Tibial artery (tissue), 4 donors: ENCODE data around the gene CD3E.

Source experiments
- DNase-seq, 2 donors: peaks; one replicate each; pipeline ENCODE4 v3.0.0-alpha.2; 2019
- H3K27ac ChIP-seq, 2 donors: fragments of 200-600 bp; sonication (generic) in 1 of 2; 1 replicate in 1 of 2; 2 replicates in 1 of 2; pipeline ENCODE4 v1.5.1; 2018 to 2019; ENCODE audit warnings: mild to moderate bottlenecking in 1 of 2
- H3K27me3 ChIP-seq, 2 donors: fragments of 200-600 bp; sonication (generic) in 1 of 2; one replicate each; pipeline versions ENCODE4 v1.5.1 to v1.6.0; 2016 to 2019
- H3K36me3 ChIP-seq, 3 donors: fragments of 200-600 bp; sonication (generic) in 2 of 3; one replicate each; pipeline ENCODE4 v1.5.1; 2016 to 2019; ENCODE audit warnings: mild to moderate bottlenecking in 2 of 3
- H3K4me1 ChIP-seq, 4 donors: fragments of 200-600 bp; sonication (generic) in 2 of 4; 1 replicate in 3 of 4; 2 replicates in 1 of 4; pipeline ENCODE4 v1.5.1; 2016 to 2019
- H3K4me3 ChIP-seq, 2 donors: fragments of 200-600 bp; sonication (generic) in 1 of 2; 1 replicate in 1 of 2; 2 replicates in 1 of 2; pipeline ENCODE4 v1.5.1; 2018 to 2019; ENCODE audit warnings: mild to moderate bottlenecking in 2 of 2
- H3K9me3 ChIP-seq, 3 donors: fragments of 200-600 bp; sonication (generic) in 1 of 3; one replicate each; pipeline ENCODE4 v1.5.1; 2016 to 2019
- intact Hi-C: fragments of 100-400 bp; cut with DNase I; formaldehyde crosslinking; loops from one replicate; pipeline ENCODE4 v1.15.0; 2023; ENCODE audit warnings: low total_unique reads
- TF ChIP-seq, protein P1 (sequence below), 2 experiments: fragments of 200-600 bp in 1 of 2; fragments of 450-650 bp in 1 of 2; IDR thresholded peaks; one replicate each; pipeline ENCODE4 v1.5.1; 2017 to 2019; ENCODE audit warnings: antibody characterized with exemption in 2 of 2, mild to moderate bottlenecking in 1 of 2, moderate library complexity in 1 of 2

Gene CD3E

GRCh38 chr11:118318124-118318523 is 13.6 kb downstream of the CD3E start:
- H3K36me3 ChIP-seq = no peaks in the 10 kb centered on the region
- DNase-seq = no peak
- H3K27me3 ChIP-seq = peaks cover 0 to 38% of the 10 kb centered on the region in 2 donors
- no peak overlapping the region for H3K4me3 ChIP-seq
- H3K27ac ChIP-seq = no peak overlapping the region
- intact Hi-C loops = no loop called here
- H3K9me3 ChIP-seq = no peaks in the 10 kb centered on the region
- TF ChIP-seq, protein P1, sequence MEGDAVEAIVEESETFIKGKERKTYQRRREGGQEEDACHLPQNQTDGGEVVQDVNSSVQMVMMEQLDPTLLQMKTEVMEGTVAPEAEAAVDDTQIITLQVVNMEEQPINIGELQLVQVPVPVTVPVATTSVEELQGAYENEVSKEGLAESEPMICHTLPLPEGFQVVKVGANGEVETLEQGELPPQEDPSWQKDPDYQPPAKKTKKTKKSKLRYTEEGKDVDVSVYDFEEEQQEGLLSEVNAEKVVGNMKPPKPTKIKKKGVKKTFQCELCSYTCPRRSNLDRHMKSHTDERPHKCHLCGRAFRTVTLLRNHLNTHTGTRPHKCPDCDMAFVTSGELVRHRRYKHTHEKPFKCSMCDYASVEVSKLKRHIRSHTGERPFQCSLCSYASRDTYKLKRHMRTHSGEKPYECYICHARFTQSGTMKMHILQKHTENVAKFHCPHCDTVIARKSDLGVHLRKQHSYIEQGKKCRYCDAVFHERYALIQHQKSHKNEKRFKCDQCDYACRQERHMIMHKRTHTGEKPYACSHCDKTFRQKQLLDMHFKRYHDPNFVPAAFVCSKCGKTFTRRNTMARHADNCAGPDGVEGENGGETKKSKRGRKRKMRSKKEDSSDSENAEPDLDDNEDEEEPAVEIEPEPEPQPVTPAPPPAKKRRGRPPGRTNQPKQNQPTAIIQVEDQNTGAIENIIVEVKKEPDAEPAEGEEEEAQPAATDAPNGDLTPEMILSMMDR (IDR thresholded peaks at IDR 0.05) = no peak
- H3K4me1 ChIP-seq = peaks cover 0 to 16% (median 5%) of the 10 kb centered on the region in 4 donors

DNA sequence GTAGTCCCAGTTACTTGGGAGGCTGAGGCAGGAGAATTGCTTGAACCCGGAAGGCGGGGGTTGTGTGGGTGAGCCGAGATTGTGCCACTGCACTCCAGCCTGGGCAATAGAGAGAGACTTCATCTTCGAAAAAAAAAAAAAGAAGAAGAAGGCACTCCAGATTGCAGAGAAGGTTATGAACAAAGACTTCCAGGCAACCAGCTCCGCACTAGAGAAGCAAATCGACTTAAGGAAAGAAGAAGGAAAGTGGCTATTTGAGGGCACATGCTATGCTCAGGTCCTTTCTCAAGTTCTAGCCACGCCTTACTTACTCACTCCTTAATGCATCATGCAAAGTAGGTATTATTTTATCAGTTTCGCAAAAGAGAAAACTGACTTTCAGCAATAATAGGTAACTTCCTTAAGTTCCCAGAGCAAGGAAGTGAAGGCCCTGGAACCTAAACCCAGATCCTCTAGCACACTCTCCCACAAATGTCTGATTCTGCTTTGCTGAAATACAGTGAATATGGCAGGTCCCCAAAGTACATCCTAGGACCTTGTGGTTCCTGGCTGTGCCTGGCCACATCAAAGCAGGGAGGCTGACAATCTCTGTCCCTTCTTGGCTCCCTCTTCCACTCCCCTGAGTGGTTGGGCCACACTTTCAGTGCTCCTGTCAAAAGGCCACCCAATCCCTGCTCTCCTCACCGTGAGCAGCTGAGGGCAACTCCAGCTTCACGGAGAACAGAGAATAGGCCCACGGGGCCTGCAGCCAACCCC is 14.2 kb downstream of the CD3E start:
- peaks cover 0 to 16% (median 5%) of the 10 kb centered on the region in 4 donors for H3K4me1 ChIP-seq

DNA sequence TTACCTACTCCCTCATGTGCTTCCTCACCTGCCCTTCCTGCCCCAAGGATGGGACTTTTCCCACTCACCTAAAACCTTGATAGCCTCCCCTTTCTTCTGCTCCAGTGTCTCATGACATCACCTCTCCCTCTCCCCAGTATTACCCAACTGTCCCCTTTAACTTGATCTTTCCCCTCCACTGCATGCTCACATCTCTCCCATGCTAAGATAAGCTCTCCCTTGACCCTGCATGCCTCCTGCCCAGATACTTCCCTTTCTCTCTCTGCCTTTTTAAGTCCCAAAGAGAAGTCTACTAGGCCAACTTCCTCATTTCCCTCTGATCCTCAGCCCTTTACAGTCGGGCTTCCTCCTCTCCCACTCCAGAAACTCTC is 14.8 kb downstream of the CD3E start:
- no peak overlapping the region for H3K27ac ChIP-seq
- no peak for DNase-seq
- TF ChIP-seq, protein P1 (IDR thresholded peaks at IDR 0.05) = no peak
- H3K36me3 ChIP-seq = no peaks in the 10 kb centered on the region
- H3K4me1 ChIP-seq = peaks cover 0 to 16% (median 5%) of the 10 kb centered on the region in 4 donors
- intact Hi-C loops = no loop called here
- no peak overlapping the region for H3K4me3 ChIP-seq
- H3K27me3 ChIP-seq = peaks cover 0 to 26% of the 10 kb centered on the region in 2 donors
- H3K9me3 ChIP-seq = no peaks in the 10 kb centered on the region

More for the DNA sequence above, 14.2 kb downstream of the CD3E start:
- DNase-seq = no peak
- intact Hi-C loops = no loop called here
- no peak overlapping the region for H3K4me3 ChIP-seq
- H3K27me3 ChIP-seq = peaks cover 0 to 32% of the 10 kb centered on the region in 2 donors
- H3K27ac ChIP-seq = no peak overlapping the region
- TF ChIP-seq, protein P1 (IDR thresholded peaks at IDR 0.05) = no peak
- H3K9me3 ChIP-seq = no peaks in the 10 kb centered on the region
- H3K36me3 ChIP-seq = no peaks in the 10 kb centered on the region

GRCh38 chr11:118320515-118320914 is 16.0 kb downstream of the CD3E start:
- DNase-seq = no peak
- Histone ChIP-seq H3K9me3 (no peaks in the 10 kb centered on the region), H3K36me3 (no peaks in the 10 kb centered on the region), H3K27ac (no peak overlapping the region), H3K4me3 (no peak overlapping the region), H3K4me1 (peaks cover 0 to 11% (median 5%) of the 10 kb centered on the region in 4 donors), H3K27me3 (peaks cover 0 to 16% of the 10 kb centered on the region in 2 donors)
- TF ChIP-seq, protein P1 (IDR thresholded peaks at IDR 0.05) = no peak
- intact Hi-C loops = no loop called here

GRCh38 chr11:118321386-118322082 is 17.0 kb downstream of the CD3E start:
- Histone ChIP-seq H3K27ac (no peak overlapping the region), H3K4me3 (no peak overlapping the region), H3K9me3 (no peaks in the 10 kb centered on the region), H3K36me3 (no peaks in the 10 kb centered on the region), H3K4me1 (peaks cover 0 to 4% (median under 1%) of the 10 kb centered on the region in 4 donors), H3K27me3 (peaks cover 0 to 10% of the 10 kb centered on the region in 2 donors)
- TF ChIP-seq, protein P1 (IDR thresholded peaks at IDR 0.05) = no peak
- intact Hi-C loops = no loop called here
- no peak for DNase-seq
